Left lung (tissue), 10 donors: ENCODE results near the gene CD82. TPM values are rescaled to one million over a fixed set of nuclear protein-coding genes. Genes with fewer than 3 reads are reported as not detected.
A peak's percentile ranks its signal among the peaks of the same experiment; 100 is the strongest.
"Not testable (repeated sequence)": the region's sequence is repeated elsewhere in the genome, so short reads cannot be mapped to it uniquely, and the experiment has no call there.

ENCODE experiments used
- ATAC-seq: fragments of 200-7000 bp; cut with Tn5 transposase; one replicate; pipeline ENCODE4 v1.9.1; 2020; ENCODE audit warnings: moderate library complexity
- DNase-seq, 4 donors: peaks; one replicate each; pipeline ENCODE4 v3.0.0-alpha.2; 2013 to 2020
- H3K27ac ChIP-seq, 2 donors: fragments of 200-600 bp; sonication (generic) in 1 of 2; one replicate each; pipeline versions ENCODE4 v1.5.0 to v1.8.0; 2020 to 2021
- H3K27me3 ChIP-seq, 2 donors: fragments of 200-600 bp; sonication (generic) in 1 of 2; one replicate each; pipeline versions ENCODE4 v1.5.0 to v1.8.0; 2020 to 2021
- H3K36me3 ChIP-seq, 2 donors: fragments of 200-600 bp; sonication (generic) in 1 of 2; one replicate each; pipeline versions ENCODE4 v1.5.0 to v1.8.0; 2020 to 2021
- H3K4me1 ChIP-seq, 2 donors: fragments of 200-600 bp; one replicate each; pipeline ENCODE4 v1.8.0; 2021
- H3K4me3 ChIP-seq, 2 donors: fragments of 200-600 bp; sonication (generic) in 1 of 2; one replicate each; pipeline versions ENCODE4 v1.5.0 to v1.8.0; 2020 to 2021; ENCODE audit warnings: mild to moderate bottlenecking in 1 of 2
- H3K9me3 ChIP-seq, 2 donors: fragments of 200-600 bp; sonication (generic) in 1 of 2; one replicate each; pipeline versions ENCODE4 v1.5.0 to v1.8.0; 2020 to 2021
- CTCF ChIP-seq, 2 donors: fragments of 200-600 bp; sonication (generic) in 1 of 2; IDR thresholded peaks; one replicate each; pipeline versions ENCODE4 v1.5.0 to v1.8.0; 2021; ENCODE audit warnings: antibody characterized with exemption in 2 of 2
- intact Hi-C, 2 donors: fragments of 100-400 bp; cut with DNase I; formaldehyde crosslinking; loops; one replicate each; pipeline versions ENCODE4 v1.11.2 to v1.14.2; 2022
- polyA plus RNA-seq, 6 donors: library from polyadenylated mRNA; unstranded; fragments of 120-200 nt; gene quantifications; one replicate each; pipeline ENCODE4 v1.2.1, GENCODE V29; 2013; ENCODE audit not compliant: insufficient read length in 6 of 6
- total RNA-seq, 2 donors: library from RNA; stranded (reverse); fragmentation: NEBNext Ultra II Directional; extraction: Animal tissue kit (Norgen Biotek cat#: 25700); gene quantifications; one replicate each; pipeline ENCODE4 v1.2.1, GENCODE V29; 2021
- donor health status: DM: no; HTN: yes; CAD: no.
- donor health status: DM: no; HTN: no; CAD: no.

Gene CD82
- total and polyA plus RNA-seq, 8 donors, result 33.7 to 244 (median 54.6) TPM

- H3K4me3 ChIP-seq, result no peak overlapping the region
- no peaks in the 10 kb centered on the region for H3K9me3 ChIP-seq
- peak; percentile 68 to 73 for TF ChIP-seq CTCF (IDR thresholded peaks at IDR 0.05)
- H3K27ac ChIP-seq, result peak overlapping the region in 1 of 2 donors; percentile 30
- DNase-seq, result peak in 3 of 4 donors; percentile 60 to 85 (median 68)
- no peaks in the 10 kb centered on the region for H3K27me3 ChIP-seq
- peak; percentile 87 for ATAC-seq
- H3K4me1 ChIP-seq, result peaks cover 0 to 28% of the 10 kb centered on the region in 2 donors
- H3K36me3 ChIP-seq, result no peaks in the 10 kb centered on the region
- intact Hi-C loops, result loop anchor here in 1 of 2 donors (5.0 to 10.0 kb wide), 2 partner anchors 60 to 358 kb away; no protein-coding TSS in a partner anchor
Observed at GRCh38 chr11:44556735-44557409, 8.6 kb upstream of the CD82 start.

- H3K4me1 ChIP-seq, result peaks cover 0 to 28% of the 10 kb centered on the region in 2 donors
- ATAC-seq (no peak), DNase-seq (no peak)
- intact Hi-C loops, result loop anchor here in 1 of 2 donors (5.0 to 10.0 kb wide), 2 partner anchors 60 to 357 kb away; no protein-coding TSS in a partner anchor
- no peaks in the 10 kb centered on the region for H3K27me3 ChIP-seq
- H3K27ac ChIP-seq, result peak overlapping the region in 1 of 2 donors; percentile 30
- no peak overlapping the region for H3K4me3 ChIP-seq
- no peaks in the 10 kb centered on the region for H3K36me3 ChIP-seq
- no peak for TF ChIP-seq CTCF (IDR thresholded peaks at IDR 0.05)
- H3K9me3 ChIP-seq, result no peaks in the 10 kb centered on the region
Observed at GRCh38 chr11:44557464-44557863, 8.0 kb upstream of the CD82 start.

GRCh38 chr11:44559207-44559939 lies 6.1 kb upstream of the CD82 start:
- intact Hi-C loops, result loop anchor here in 1 of 2 donors (5.0 to 10.0 kb wide), 2 partner anchors 58 to 355 kb away; no protein-coding TSS in a partner anchor
- no peaks in the 10 kb centered on the region for H3K36me3 ChIP-seq
- no peak for TF ChIP-seq CTCF (IDR thresholded peaks at IDR 0.05)
- peak overlapping the region in 1 of 2 donors; percentile 60 for H3K27ac ChIP-seq
- no peaks in the 10 kb centered on the region for H3K9me3 ChIP-seq
- H3K4me1 ChIP-seq, result peaks cover 8 to 36% of the 10 kb centered on the region in 2 donors
- H3K4me3 ChIP-seq, result no peak overlapping the region
- ATAC-seq (no peak), DNase-seq (no peak)
- H3K27me3 ChIP-seq, result no peaks in the 10 kb centered on the region

GRCh38 chr11:44559940-44560300 lies 5.5 kb upstream of the CD82 start:
- ATAC-seq, H3K36me3 ChIP-seq, H3K27me3 ChIP-seq, H3K4me3 ChIP-seq, DNase-seq, H3K9me3 ChIP-seq: not testable (repeated sequence)
- peaks cover 12 to 41% of the 10 kb centered on the region in 2 donors for H3K4me1 ChIP-seq
- peak overlapping the region in 1 of 2 donors; percentile 60 for H3K27ac ChIP-seq
- intact Hi-C loops, result loop anchor here in 1 of 2 donors (5.0 to 10.0 kb wide), 2 partner anchors 57 to 355 kb away; no protein-coding TSS in a partner anchor

- intact Hi-C loops, result no loop called here
- Histone ChIP-seq H3K9me3 (no peaks in the 10 kb centered on the region), H3K27me3 (no peaks in the 10 kb centered on the region), H3K36me3 (no peaks in the 10 kb centered on the region), H3K4me3 (no peak overlapping the region), H3K27ac (no peak overlapping the region), H3K4me1 (peaks cover 12 to 48% of the 10 kb centered on the region in 2 donors)
- DNase-seq (no peak), ATAC-seq (no peak)
- no peak for TF ChIP-seq CTCF (IDR thresholded peaks at IDR 0.05)
Observed at GRCh38 chr11:44561275-44561805, 4.1 kb upstream of the CD82 start.
